Astrocyte of the cerebellum (primary cell): ENCODE data around the gene C16orf95.

Source experiments
- DNase-seq: peaks from one replicate; pipeline ENCODE4 v3.0.0-alpha.2; 2011; ENCODE audit warnings: low read depth
- H3K4me3 ChIP-seq: 2 replicates; pipeline ENCODE4 v1.5.1; 2011; ENCODE audit warnings: mild to moderate bottlenecking, low read depth, low read length, moderate library complexity
- in situ Hi-C: cut with HindIII; loops from 2 replicates; pipeline ENCODE4 v1.10.0; 2017; ENCODE audit warnings: low sequenced_read_pairs
- TF ChIP-seq, protein P1 (sequence below): IDR thresholded peaks from 2 replicates; pipeline ENCODE4 v1.5.1; 2012; ENCODE audit warnings: low read length, low read depth, moderate library complexity, mild to moderate bottlenecking; ENCODE audit errors: missing control alignments

C16orf95 gene

DNA sequence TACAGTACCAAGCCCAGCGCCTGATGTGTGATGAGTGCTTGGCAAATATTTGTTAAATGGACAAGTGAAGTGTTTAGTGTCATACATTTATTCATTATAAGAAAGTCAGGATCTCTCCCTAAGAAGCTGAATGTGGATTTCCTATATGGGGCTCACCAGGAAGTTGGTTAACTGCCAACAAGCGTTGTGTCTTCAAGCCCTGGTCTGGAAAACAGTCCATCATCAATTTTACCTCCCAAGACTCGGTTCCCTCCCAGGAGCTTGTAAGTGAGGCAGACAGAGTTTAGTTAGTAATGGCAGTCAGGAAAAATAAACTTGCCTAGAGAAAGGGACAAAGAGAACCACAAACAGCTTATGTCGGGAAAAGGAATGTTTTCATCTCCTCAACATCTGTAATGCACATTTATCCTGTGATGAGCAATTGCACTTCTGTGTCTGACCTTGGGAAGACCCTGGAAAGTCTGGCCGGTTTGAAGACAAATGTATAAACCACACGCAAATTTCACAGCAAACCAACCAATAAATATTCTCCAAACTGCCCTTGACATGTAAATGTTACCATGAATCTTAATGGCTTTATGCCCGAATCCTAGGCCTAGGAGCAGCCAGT lies 28.3 kb downstream of the C16orf95 start:
- H3K4me3 ChIP-seq = no peak overlapping the region
- in situ Hi-C loops = no loop called here
- no peak for DNase-seq
- TF ChIP-seq, protein P1, sequence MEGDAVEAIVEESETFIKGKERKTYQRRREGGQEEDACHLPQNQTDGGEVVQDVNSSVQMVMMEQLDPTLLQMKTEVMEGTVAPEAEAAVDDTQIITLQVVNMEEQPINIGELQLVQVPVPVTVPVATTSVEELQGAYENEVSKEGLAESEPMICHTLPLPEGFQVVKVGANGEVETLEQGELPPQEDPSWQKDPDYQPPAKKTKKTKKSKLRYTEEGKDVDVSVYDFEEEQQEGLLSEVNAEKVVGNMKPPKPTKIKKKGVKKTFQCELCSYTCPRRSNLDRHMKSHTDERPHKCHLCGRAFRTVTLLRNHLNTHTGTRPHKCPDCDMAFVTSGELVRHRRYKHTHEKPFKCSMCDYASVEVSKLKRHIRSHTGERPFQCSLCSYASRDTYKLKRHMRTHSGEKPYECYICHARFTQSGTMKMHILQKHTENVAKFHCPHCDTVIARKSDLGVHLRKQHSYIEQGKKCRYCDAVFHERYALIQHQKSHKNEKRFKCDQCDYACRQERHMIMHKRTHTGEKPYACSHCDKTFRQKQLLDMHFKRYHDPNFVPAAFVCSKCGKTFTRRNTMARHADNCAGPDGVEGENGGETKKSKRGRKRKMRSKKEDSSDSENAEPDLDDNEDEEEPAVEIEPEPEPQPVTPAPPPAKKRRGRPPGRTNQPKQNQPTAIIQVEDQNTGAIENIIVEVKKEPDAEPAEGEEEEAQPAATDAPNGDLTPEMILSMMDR = no peak

DNA sequence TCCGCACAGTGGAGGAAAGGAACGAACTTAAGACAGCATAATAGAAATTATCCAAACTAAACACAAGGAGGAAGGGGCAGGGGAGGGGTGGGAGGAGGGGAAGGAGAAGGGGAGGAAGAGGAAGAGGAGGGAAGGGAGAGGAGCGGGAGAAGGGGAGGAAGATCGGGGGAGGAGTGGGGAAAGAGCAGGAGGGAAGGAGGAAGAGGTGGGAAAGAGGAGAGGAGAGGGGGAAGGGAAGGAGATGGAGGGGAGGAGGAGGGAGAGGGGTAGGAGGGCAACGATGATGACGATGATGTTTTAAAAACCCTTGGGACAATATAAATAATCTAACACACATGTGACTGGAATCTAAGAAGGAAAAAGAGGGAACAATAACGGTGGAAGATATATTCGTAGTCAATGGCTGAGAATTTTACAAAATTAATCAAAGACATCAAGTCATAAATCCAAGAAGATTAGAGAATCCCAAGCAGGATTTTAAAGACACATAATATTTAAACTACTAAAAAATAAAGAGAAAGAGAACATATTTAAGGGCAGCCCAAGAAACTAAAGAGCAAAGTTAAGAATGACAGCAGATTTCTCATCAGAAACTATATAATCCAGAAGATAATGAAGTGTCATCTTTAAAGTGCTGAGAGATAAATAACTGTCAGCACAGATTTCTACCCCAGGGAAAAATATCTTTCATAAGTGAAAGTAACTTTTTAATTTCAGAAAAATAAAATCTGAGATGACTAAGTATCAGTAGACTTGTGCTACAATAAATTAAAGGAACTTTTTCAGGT lies 30.2 kb downstream of the C16orf95 start:
- TF ChIP-seq, protein P1 = no peak
- DNase-seq = no peak
- in situ Hi-C loops = no loop called here
- no peak overlapping the region for H3K4me3 ChIP-seq

DNA sequence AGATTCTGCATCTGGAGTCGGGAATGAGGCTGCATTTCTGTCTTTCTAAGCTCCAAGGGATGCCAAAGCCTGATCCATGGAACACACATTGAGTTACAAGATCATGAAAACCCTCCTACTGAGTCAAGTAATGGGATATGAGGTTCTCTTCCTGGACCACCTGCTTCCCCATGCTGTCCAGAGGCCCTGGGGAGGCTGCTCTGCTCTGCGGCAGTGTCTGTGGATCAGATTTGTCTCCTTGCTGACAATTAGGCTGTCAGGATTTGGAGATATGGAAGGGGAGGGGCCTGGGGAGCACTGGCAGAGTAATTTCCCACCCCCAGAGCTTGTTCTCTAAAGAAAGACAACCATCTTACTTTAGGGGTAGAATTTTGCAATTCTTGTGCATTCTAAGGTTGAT lies 33.0 kb downstream of the C16orf95 start:
- TF ChIP-seq, protein P1 = no peak
- H3K4me3 ChIP-seq = no peak overlapping the region
- DNase-seq = no peak
- in situ Hi-C loops = no loop called here

DNA sequence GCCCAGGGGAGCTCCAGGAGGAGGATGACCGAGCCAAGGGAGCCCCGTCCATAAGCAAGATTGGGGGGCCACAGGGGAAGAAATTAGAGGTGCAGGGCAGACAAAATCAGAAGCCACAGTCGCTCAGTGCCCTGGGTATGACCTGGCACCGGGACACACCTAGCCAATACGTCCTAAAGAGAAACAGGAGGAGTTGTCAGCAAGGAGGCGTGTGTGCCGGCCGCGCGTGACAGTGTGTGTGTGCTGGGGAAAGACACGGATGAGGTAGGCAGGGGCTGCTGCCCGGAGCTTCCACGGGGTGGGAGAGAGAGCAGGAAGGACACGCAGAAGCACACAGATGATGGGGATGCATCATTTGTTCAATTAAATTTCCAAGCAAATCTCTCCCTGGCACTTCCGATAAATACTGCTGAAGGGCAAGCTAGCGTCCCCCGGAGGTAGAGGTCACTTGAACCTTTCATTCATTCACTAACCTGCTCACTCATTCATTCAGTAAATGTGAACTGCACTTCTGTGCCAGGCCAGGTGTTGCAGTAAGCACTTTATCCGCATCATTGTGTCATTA lies 38.0 kb downstream of the C16orf95 start:
- no peak overlapping the region for H3K4me3 ChIP-seq
- TF ChIP-seq, protein P1 = no peak
- DNase-seq = no peak
- in situ Hi-C loops = no loop called here

DNA sequence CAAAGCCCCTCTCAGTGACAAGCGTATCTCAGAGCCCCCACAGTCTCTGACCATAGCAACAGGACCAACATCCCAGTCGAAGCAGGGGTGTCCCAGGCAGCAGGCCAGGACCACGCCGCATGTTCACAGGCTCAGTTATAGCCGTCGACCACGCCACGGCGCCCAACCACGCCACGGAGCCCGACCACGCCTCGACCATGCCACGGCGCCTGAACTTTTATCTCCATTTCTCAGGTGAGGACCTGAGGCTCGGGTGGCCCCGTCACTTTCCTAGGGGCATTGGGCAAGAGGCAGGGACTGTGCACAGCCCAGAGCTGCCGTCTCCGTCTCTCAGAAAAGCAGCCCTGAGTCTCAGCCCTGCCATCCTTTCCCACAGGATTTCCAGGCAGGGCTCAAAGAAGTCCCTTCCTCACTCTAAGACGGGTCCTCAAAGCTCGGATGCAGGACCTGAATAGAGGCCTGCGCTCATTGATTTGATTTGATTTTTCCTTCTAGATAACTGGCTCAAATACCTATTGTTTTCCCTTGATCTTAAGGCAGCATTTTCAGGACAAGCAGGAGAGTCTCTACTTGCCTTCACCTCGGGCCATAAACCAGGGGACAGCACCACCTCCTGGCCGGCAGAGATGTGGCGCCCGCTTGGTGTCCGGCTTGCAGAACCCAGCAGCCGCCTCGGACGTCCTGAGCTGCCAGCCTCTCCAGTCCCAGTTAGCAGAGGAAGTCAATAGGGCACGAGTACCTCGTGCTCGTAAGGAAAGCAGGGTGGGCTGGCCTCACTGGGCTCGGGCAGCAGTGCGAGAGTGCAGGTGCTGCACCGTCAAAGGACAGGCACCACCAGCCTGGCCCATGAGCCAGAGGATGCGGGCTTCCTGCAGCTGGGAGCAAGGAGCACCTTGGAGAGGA lies 38.8 kb downstream of the C16orf95 start:
- DNase-seq = peak; percentile 64
- in situ Hi-C loops = no loop called here

More for the DNA sequence above, 38.8 kb downstream of the C16orf95 start:
- H3K4me3 ChIP-seq = no peak overlapping the region
- TF ChIP-seq, protein P1 = peak; percentile 94
